Smooth muscle cell (in vitro differentiated cells): ENCODE measurements around the gene ABHD3. TPM values are rescaled to one million over a fixed set of nuclear protein-coding genes. Genes with fewer than 3 reads are reported as not detected.

Experiments
- DNase-seq: peaks from one replicate; lab custom pipeline; 2025; ENCODE audit not compliant: unreplicated experiment; lab: John Stamatoyannopoulos, UW
- H2AFZ ChIP-seq: fragments of 200-600 bp; sonication (generic); 2 replicates; pipeline ENCODE4 v1.6.0; 2016; ENCODE audit warnings: antibody characterized with exemption, low read depth, mild to moderate bottlenecking
- H3F3A ChIP-seq: fragments of 200-600 bp; sonication (generic); 2 replicates; pipeline ENCODE4 v1.6.0; 2017; ENCODE audit warnings: antibody characterized with exemption, low read depth
- H3K27ac ChIP-seq: fragments of 200-600 bp; sonication (generic); 2 replicates; pipeline ENCODE4 v1.5.1; 2016; ENCODE audit warnings: low read depth, mild to moderate bottlenecking
- H3K27me3 ChIP-seq: fragments of 200-600 bp; sonication (generic); 2 replicates; pipeline ENCODE4 v1.6.1; 2016; ENCODE audit warnings: low read depth, mild to moderate bottlenecking
- H3K36me3 ChIP-seq: fragments of 200-600 bp; sonication (generic); 2 replicates; pipeline ENCODE4 v1.5.1; 2016; ENCODE audit warnings: low read depth
- H3K4me1 ChIP-seq: fragments of 200-600 bp; sonication (generic); 2 replicates; pipeline ENCODE4 v1.5.1; 2016; ENCODE audit warnings: low read depth
- H3K4me2 ChIP-seq: fragments of 200-600 bp; sonication (generic); 2 replicates; pipeline ENCODE4 v1.6.0; 2016; ENCODE audit warnings: mild to moderate bottlenecking
- H3K4me3 ChIP-seq: fragments of 200-600 bp; sonication (generic); 2 replicates; pipeline ENCODE4 v1.5.1; 2016; ENCODE audit warnings: mild to moderate bottlenecking
- H3K79me2 ChIP-seq: fragments of 200-600 bp; sonication (generic); 2 replicates; pipeline ENCODE4 v1.6.0; 2016; ENCODE audit warnings: low read depth, mild to moderate bottlenecking
- H3K9ac ChIP-seq: fragments of 200-600 bp; sonication (generic); 2 replicates; pipeline ENCODE4 v1.6.0; 2016; ENCODE audit warnings: low read depth
- H3K9me3 ChIP-seq: fragments of 200-600 bp; sonication (generic); replicated peaks from 2 replicates; pipeline ENCODE4 v1.5.1; 2016; ENCODE audit warnings: low read depth
- H4K20me1 ChIP-seq: fragments of 200-600 bp; sonication (generic); 2 replicates; pipeline ENCODE4 v1.6.0; 2016; ENCODE audit warnings: low read depth
- CTCF ChIP-seq: fragments of 200-600 bp; sonication (generic); IDR thresholded peaks from 2 replicates; pipeline ENCODE4 v1.5.1; 2017; ENCODE audit warnings: borderline replicate concordance, mild to moderate bottlenecking, antibody characterized with exemption; ENCODE audit not compliant: insufficient read depth, poor library complexity, severe bottlenecking
- WGBS: methylation state at CpG from one replicate; pipeline ENCODE4 v1.1.7; 2016; ENCODE audit warnings: low lambda C conversion rate; 5-methylcytosine and 5-hydroxymethylcytosine counted together
- polyA plus RNA-seq: library from polyadenylated mRNA; unstranded; fragments of >200 nt; fragmentation: Nextera tagmentation; extraction: Ambion mirVana; gene quantifications from 2 replicates; pipeline ENCODE4 v1.2.1, GENCODE V29; 2016
- total RNA-seq: library from RNA; depleted of rRNA; stranded (reverse); fragments of >200 nt; gene quantifications from 2 replicates; pipeline ENCODE4 v1.2.3, GENCODE V29; 2014

ABHD3 gene
- total and polyA plus RNA-seq, 2 experiments from 2014 or later, result 6.9 to 9.9 TPM

DNA sequence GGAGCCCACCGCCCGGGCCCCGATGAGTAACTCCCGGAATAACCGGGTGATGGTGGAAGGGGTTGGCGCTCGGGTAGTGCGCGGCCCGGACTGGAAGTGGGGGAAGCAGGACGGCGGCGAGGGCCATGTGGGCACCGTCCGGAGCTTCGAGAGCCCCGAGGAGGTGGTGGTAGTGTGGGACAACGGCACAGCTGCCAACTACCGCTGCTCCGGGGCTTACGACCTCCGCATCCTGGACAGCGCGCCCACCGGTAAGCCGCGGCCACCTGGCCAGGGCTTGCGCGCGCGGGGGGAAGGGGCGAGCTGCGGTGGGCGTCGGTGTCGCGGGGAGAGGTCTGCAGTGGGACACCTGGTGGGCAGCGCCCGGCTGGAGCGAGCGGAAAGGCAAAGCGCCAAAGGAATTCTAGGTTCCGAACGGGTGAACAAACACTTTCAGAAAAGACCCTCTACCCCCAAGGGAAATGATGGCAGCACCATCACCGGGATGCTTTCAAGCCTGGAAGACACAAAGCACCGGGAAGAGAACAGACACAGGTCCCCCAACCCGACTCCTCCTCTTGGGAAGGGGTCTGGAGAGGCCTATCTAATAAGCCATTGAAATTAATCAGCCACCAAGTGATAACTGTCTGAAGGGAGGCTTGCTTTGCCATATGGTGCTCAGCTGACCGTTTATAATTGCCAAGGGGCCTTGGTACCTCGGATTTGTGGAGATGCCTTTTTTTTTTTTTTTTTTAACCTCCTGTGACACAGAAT, 37.2 kb upstream of the ABHD3 start:
- no peaks in the 10 kb centered on the region for H3F3A ChIP-seq
- H3K9ac ChIP-seq, result peak overlapping the region; percentile 95
- no peak for TF ChIP-seq CTCF
- H3K36me3 ChIP-seq, result no peaks in the 10 kb centered on the region
- peak; percentile 36 for DNase-seq
- H3K4me2 ChIP-seq, result peak overlapping the region; percentile 97
- H3K9me3 ChIP-seq, result no peaks in the 10 kb centered on the region
- H4K20me1 ChIP-seq, result peaks cover 53% of the 10 kb centered on the region
- no peaks in the 10 kb centered on the region for H3K27me3 ChIP-seq
- no peak overlapping the region for H2AFZ ChIP-seq
- H3K79me2 ChIP-seq, result peaks cover 54% of the 10 kb centered on the region
- H3K27ac ChIP-seq, result peak overlapping the region; percentile 97
- H3K4me3 ChIP-seq, result peak overlapping the region; percentile 85
- H3K4me1 ChIP-seq, result peaks cover 34% of the 10 kb centered on the region
- WGBS, result 1% methylated on average over 47 of the region's 49 CpGs

DNA sequence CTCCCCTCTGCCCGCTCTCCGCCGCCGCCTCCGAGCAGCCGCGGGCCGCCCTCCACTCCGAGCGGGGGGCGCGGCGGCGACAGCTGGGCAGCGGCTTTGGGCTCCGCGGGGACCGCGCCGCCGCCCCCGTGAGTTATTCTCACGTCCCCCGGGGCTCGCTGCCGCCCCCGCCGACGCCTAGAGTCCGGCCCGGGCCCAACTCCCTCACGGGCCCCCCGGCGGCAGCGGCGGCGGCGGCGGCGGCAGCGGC, 36.7 kb upstream of the ABHD3 start:
- Histone ChIP-seq H4K20me1 (peaks cover 48% of the 10 kb centered on the region), H2AFZ (peak overlapping the region; percentile 86), H3K27me3 (no peaks in the 10 kb centered on the region), H3K9ac (peak overlapping the region; percentile 95), H3K79me2 (peaks cover 49% of the 10 kb centered on the region), H3K4me3 (peak overlapping the region; percentile 85), H3K36me3 (no peaks in the 10 kb centered on the region), H3F3A (no peaks in the 10 kb centered on the region), H3K4me1 (peaks cover 29% of the 10 kb centered on the region), H3K27ac (peak overlapping the region; percentile 97), H3K4me2 (peak overlapping the region; percentile 97), H3K9me3 (no peaks in the 10 kb centered on the region)
- TF ChIP-seq CTCF, result no peak
- DNase-seq, result no peak
- WGBS, result no CpG with 5 or more reads among the region's 41 CpGs

DNA sequence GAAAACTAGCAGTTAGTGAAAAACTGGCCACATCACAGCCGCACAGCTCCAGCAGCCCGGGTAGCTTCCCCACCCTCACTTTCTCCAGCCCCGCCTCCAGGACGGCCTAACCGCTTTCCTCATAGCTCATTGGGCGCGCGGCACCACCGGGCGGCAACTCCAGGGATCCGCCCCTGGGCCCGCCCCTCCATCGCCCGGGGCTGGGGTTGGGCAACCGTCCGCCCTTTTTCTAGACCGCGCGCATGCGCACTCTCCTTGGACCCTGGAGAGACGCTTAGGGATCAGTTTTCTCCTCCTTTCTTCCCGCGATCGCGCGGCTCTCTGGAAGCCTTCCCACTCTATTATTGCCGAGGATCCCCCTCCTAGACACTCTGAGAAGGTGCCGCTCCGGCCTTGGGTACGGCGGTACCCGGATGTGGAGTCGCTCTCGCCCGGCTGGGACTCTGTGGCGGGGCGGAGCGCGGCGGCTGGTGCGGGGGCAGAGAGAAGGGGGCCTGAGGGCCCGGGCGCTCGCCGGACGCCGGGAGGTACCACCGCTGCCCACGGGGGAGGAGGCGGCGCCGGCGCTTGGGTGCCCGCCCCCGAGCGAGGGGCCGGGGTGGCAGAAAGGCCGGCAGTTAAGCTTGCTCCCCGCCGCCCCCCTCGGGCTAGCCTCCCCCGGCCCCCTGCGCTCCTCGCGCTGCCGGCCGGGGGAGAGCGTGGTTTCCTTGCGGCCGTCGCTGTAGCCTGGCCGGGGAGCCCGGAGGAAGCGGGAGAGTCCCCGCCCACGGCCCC, 36.2 kb upstream of the ABHD3 start, which contains the start of gene MIB1:
Gene MIB1, plus strand, starts transcription at position 255 of the 774 bp plus-strand sequence. CDS start 792 bp downstream, outside the sequence.
- Histone ChIP-seq H3F3A (no peaks in the 10 kb centered on the region), H2AFZ (peak within 1 kb of the TSS; percentile 86), H3K4me1 (peaks cover 27% of the 10 kb centered on the region), H3K27me3 (no peaks in the 10 kb centered on the region), H3K9me3 (no peaks in the 10 kb centered on the region), H3K79me2 (peaks cover 44% of the 10 kb centered on the region), H4K20me1 (peaks cover 43% of the 10 kb centered on the region), H3K27ac (peak within 1 kb of the TSS; percentile 97), H3K36me3 (no peaks in the 10 kb centered on the region), H3K9ac (peak within 1 kb of the TSS; percentile 95), H3K4me2 (peak within 1 kb of the TSS; percentile 97), H3K4me3 (peak within 1 kb of the TSS; percentile 85)
- WGBS, result 1% methylated on average over 37 of the region's 76 CpGs
- DNase-seq, result peak; percentile 97
- TF ChIP-seq CTCF, result no peak
